RWPE2 (cell line): ENCODE data around the gene BRF1.

Experiments used
- ATAC-seq: fragments of 200-7000 bp; cut with Tn5 transposase; 3 replicates; pipeline ENCODE4 v1.9.1; 2021; ENCODE audit warnings: low read depth
- DNase-seq: peaks from one replicate; pipeline ENCODE4 v3.0.0-alpha.2; 2020; ENCODE audit warnings: low spot score
- H3K27ac ChIP-seq: fragments of 450-650 bp; 2 replicates; pipeline ENCODE4 v1.5.1; 2017; ENCODE audit warnings: mild to moderate bottlenecking; ENCODE audit not compliant: poor library complexity, severe bottlenecking
- H3K27me3 ChIP-seq: fragments of 250-450 bp; sonication (Bioruptor Pico); 2 replicates; pipeline ENCODE4 v1.5.1; 2021; ENCODE audit warnings: mild to moderate bottlenecking, moderate library complexity; ENCODE audit not compliant: insufficient read depth, poor library complexity, severe bottlenecking
- H3K36me3 ChIP-seq: fragments of 250-450 bp; sonication (Bioruptor Pico); 2 replicates; pipeline ENCODE4 v1.5.1; 2020; ENCODE audit warnings: low read depth, mild to moderate bottlenecking, moderate library complexity
- H3K4me1 ChIP-seq: fragments of 250-450 bp; sonication (Bioruptor Pico); 2 replicates; pipeline ENCODE4 v1.5.1; 2021; ENCODE audit warnings: mild to moderate bottlenecking, moderate library complexity; ENCODE audit not compliant: insufficient read depth, poor library complexity, severe bottlenecking
- H3K4me3 ChIP-seq: fragments of 250-450 bp; sonication (Bioruptor Pico); 2 replicates; pipeline ENCODE4 v1.5.1; 2021; ENCODE audit warnings: mild to moderate bottlenecking, moderate library complexity; ENCODE audit not compliant: severe bottlenecking
- H3K9me3 ChIP-seq: fragments of 250-450 bp; sonication (Bioruptor Pico); 2 replicates; pipeline ENCODE4 v1.5.1; 2021; ENCODE audit warnings: mild to moderate bottlenecking, moderate library complexity; ENCODE audit not compliant: severe bottlenecking
- TF ChIP-seq, protein P1 (sequence below): fragments of 450-650 bp; IDR thresholded peaks from one replicate; pipeline ENCODE4 v1.5.1; 2017; ENCODE audit warnings: mild to moderate bottlenecking, moderate library complexity; ENCODE audit not compliant: poor library complexity, severe bottlenecking

BRF1 gene

DNA sequence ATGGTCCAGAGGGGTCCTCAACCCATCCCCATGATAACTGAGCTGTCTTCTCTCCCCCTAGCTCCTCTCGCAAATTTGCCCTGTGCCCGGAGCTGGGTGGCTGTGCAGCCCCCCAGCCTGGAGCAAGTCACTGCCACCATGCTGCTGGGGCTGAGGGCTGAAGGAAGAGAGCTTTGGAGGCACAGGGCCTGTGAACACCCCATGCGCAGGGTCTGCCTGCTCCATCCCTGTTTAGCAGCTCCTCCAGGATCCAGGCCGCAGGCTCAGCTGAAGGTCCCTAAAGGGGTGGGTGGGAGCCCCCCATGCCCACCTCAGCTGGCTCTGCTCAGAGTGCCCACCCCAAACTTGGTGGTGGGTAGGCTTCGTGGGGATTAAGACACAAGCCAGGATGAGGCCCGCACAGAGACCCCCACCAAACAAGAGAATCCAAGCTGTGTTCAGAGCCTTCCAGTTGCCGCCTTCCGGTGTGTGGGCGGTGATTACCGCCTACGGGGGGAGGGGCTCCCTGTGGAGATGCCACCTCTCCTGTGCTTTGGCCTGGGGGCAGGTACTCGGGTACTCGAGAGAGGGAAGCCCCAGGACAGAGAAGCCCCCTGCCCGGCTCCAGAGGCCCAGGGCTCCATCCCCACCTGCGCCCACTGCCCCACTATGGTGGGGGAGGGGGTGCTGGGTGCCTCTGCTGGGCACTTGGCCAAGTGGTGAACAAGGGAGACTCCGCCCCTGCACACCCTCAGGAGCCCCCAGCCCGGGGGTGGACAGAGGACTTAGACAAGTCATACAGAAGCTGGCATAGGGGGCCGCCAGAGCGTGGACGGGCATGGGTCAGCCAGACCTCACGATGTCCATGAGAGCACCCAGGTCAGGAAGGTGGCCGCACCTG lies 130.8 kb downstream of the BRF1 start:
- DNase-seq (no peak), ATAC-seq (no peak)
- Histone ChIP-seq H3K36me3 (no peaks in the 10 kb centered on the region), H3K9me3 (no peaks in the 10 kb centered on the region), H3K27me3 (no peaks in the 10 kb centered on the region), H3K4me1 (peaks cover 19% of the 10 kb centered on the region), H3K27ac (no peak overlapping the region), H3K4me3 (no peak overlapping the region)
- TF ChIP-seq, protein P1, sequence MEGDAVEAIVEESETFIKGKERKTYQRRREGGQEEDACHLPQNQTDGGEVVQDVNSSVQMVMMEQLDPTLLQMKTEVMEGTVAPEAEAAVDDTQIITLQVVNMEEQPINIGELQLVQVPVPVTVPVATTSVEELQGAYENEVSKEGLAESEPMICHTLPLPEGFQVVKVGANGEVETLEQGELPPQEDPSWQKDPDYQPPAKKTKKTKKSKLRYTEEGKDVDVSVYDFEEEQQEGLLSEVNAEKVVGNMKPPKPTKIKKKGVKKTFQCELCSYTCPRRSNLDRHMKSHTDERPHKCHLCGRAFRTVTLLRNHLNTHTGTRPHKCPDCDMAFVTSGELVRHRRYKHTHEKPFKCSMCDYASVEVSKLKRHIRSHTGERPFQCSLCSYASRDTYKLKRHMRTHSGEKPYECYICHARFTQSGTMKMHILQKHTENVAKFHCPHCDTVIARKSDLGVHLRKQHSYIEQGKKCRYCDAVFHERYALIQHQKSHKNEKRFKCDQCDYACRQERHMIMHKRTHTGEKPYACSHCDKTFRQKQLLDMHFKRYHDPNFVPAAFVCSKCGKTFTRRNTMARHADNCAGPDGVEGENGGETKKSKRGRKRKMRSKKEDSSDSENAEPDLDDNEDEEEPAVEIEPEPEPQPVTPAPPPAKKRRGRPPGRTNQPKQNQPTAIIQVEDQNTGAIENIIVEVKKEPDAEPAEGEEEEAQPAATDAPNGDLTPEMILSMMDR = no peak

GRCh38 chr14:105168979-105169507 lies 131.8 kb downstream of the BRF1 start:
- Histone ChIP-seq H3K27me3 (no peaks in the 10 kb centered on the region), H3K9me3 (no peaks in the 10 kb centered on the region), H3K27ac (no peak overlapping the region), H3K4me1 (peaks cover 19% of the 10 kb centered on the region), H3K36me3 (peaks cover 4% of the 10 kb centered on the region; the same call in 1 of the 2 replicates), H3K4me3 (peak overlapping the region; percentile 33)
- DNase-seq = no peak
- no peak for ATAC-seq
- TF ChIP-seq, protein P1 = peak; percentile 35

DNA sequence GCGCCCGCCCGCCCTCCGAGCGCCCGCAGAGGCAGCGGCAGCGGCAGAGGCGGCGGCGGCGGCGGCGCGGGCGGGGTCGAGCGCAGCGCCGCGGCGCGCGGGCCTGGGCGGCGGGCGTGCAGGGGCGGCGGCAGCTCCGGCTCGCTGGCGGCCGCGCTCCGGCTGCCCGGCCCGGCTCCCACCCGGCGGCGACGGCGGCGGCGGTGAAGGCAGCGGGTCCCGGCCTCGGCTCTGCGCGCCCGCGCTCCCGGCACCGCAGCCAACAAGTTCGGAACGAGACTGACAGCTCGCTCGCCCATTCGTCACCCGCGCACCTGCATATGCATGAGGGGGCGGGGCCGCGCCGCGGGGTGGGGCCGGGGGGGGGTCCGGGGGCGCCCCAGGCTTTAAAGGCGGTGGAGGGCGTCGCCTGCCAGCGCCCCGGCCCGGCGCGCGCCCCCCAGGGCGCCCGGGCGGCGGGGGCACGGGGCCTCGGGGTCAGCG lies 132.3 kb downstream of the BRF1 start, which contains the start of gene JAG2:
JAG2 (minus strand) TSS at position 281 of the 483 bp plus-strand sequence. CDS start 356 bp downstream, outside the sequence.
- TF ChIP-seq, protein P1 = no peak
- H3K27ac ChIP-seq = peak within 1 kb of the TSS; percentile 78
- peak; percentile 6; the same call in 1 of the 3 replicates for ATAC-seq
- peaks cover 4% of the 10 kb centered on the region; the same call in 1 of the 2 replicates for H3K36me3 ChIP-seq
- peak within 1 kb of the TSS; percentile 36 for H3K4me3 ChIP-seq
- H3K27me3 ChIP-seq = no peaks in the 10 kb centered on the region
- no peak for DNase-seq
- peaks cover 19% of the 10 kb centered on the region for H3K4me1 ChIP-seq
- H3K9me3 ChIP-seq = no peaks in the 10 kb centered on the region

DNA sequence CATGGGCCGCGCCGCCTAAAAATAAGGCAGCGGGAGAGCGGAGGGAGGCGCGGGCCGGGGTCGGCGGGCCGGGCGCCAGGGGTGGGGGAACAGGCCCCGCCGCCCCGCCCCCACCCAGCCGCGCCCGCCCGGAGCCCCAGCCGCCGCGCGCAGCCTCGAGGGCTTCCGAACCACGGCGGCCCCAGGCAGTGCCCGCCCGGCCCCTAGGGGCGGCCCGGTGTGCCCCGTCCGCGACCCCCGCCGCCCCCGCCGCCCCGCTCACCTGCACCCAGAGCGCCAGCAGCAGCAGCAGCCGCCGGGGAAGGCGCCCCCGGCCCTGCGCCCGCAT lies 132.7 kb downstream of the BRF1 start:
- H3K9me3 ChIP-seq = no peaks in the 10 kb centered on the region
- ATAC-seq = no peak
- H3K4me1 ChIP-seq = peaks cover 19% of the 10 kb centered on the region
- DNase-seq = no peak
- peaks cover 4% of the 10 kb centered on the region; the same call in 1 of the 2 replicates for H3K36me3 ChIP-seq
- no peaks in the 10 kb centered on the region for H3K27me3 ChIP-seq
- H3K27ac ChIP-seq = peak overlapping the region; percentile 78
- H3K4me3 ChIP-seq = peak overlapping the region; percentile 36
- TF ChIP-seq, protein P1 = no peak
